Measurements from ENCODE around the gene MYH15. TPM values are rescaled to one million over a fixed set of nuclear protein-coding genes. Genes with fewer than 3 reads are reported as not detected.
"Not testable (repeated sequence)": the region's sequence is repeated elsewhere in the genome, so short reads cannot be mapped to it uniquely, and the experiment has no call there.

Gene MYH15
- total RNA-seq, 1 donor from 2014 or later, result not detected

GRCh38 chr3:108388136-108389132 is 122.0 kb downstream of the MYH15 start:
- DNase-seq (ENCODE audit: low spot score), result no peak

GRCh38 chr3:108387063-108387462 is 123.3 kb downstream of the MYH15 start:
- DNase-seq (ENCODE audit: low spot score), result no peak

GRCh38 chr3:108383306-108383705 is 127.1 kb downstream of the MYH15 start:
- DNase-seq (ENCODE audit: low spot score), result no peak

GRCh38 chr3:108381529-108382140 is 128.8 kb downstream of the MYH15 start:
- DNase-seq (ENCODE audit: low spot score), result no peak

GRCh38 chr3:108380128-108380795 is 130.1 kb downstream of the MYH15 start:
- no peak for DNase-seq (ENCODE audit: low spot score)

- not testable (repeated sequence) for DNase-seq (ENCODE audit: low spot score)
Measured at GRCh38 chr3:108378952-108379342, 131.4 kb downstream of the MYH15 start.

GRCh38 chr3:108378153-108378951 is 132.0 kb downstream of the MYH15 start:
- DNase-seq (ENCODE audit: low spot score), result no peak

- no peak for DNase-seq (ENCODE audit: low spot score)
Measured at GRCh38 chr3:108377384-108377783, 133.0 kb downstream of the MYH15 start.

- DNase-seq (ENCODE audit: low spot score), result no peak
Measured at GRCh38 chr3:108376026-108376425, 134.4 kb downstream of the MYH15 start.

GRCh38 chr3:108359011-108359410 is 151.4 kb downstream of the MYH15 start:
- no peak for DNase-seq (ENCODE audit: low spot score)

- DNase-seq (ENCODE audit: low spot score), result no peak
Measured at GRCh38 chr3:108357042-108357441, 153.4 kb downstream of the MYH15 start.

GRCh38 chr3:108354562-108354961 is 155.8 kb downstream of the MYH15 start:
- DNase-seq (ENCODE audit: low spot score), result no peak

- no peak for DNase-seq (ENCODE audit: low spot score)
Measured at GRCh38 chr3:108352176-108352575, 158.2 kb downstream of the MYH15 start.

- DNase-seq (ENCODE audit: low spot score), result no peak
Measured at GRCh38 chr3:108346301-108347227, 163.8 kb downstream of the MYH15 start.

GRCh38 chr3:108345492-108346205 is 164.7 kb downstream of the MYH15 start:
- no peak for DNase-seq (ENCODE audit: low spot score)

GRCh38 chr3:108343491-108343890 is 166.9 kb downstream of the MYH15 start:
- DNase-seq (ENCODE audit: low spot score), result no peak

- DNase-seq (ENCODE audit: low spot score), result no peak
Measured at GRCh38 chr3:108342837-108343486, 167.4 kb downstream of the MYH15 start.

GRCh38 chr3:108341911-108342310 is 168.5 kb downstream of the MYH15 start:
- DNase-seq (ENCODE audit: low spot score), result no peak

- no peak for DNase-seq (ENCODE audit: low spot score)
Measured at GRCh38 chr3:108338901-108339545, 171.4 kb downstream of the MYH15 start.

Data from mucosa of gallbladder (tissue), 1 donor.